ENCODE data around the gene CCDC17. TPM values are rescaled to one million over a fixed set of nuclear protein-coding genes. Genes with fewer than 3 reads are reported as not detected.

Gene CCDC17
- total RNA-seq, 2 donors from 2014 or later: 2.5 to 5.1 TPM

DNA sequence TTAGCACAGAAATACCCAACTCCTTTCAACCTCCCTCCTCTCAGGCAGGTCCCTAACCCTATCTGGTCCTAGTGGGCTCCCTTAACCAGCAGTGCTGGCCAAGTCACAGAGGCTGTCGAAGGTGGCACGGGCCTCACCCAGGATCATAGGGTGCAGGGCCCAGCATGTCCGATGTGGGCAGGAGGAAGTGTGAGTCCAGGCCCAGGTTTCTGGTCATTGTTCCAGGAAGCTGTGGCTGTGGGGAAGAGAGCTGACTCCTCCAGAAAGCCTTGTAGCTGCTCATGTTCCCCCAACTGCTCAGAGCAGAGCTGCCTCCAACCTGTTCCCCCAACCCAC, 2.4 kb downstream of the CCDC17 start:
- Mint-ChIP-seq H3K27me3 (ENCODE audit: insufficient read depth) (no peaks in the 10 kb centered on the region), H3K4me3 (no peak overlapping the region), H3K36me3 (ENCODE audit: low read depth) (peaks cover 48% of the 10 kb centered on the region), H3K27ac (peak overlapping the region; percentile 10), H3K9me3 (no peaks in the 10 kb centered on the region), H3K4me1 (no peaks in the 10 kb centered on the region)
- TF ChIP-seq, protein P1, sequence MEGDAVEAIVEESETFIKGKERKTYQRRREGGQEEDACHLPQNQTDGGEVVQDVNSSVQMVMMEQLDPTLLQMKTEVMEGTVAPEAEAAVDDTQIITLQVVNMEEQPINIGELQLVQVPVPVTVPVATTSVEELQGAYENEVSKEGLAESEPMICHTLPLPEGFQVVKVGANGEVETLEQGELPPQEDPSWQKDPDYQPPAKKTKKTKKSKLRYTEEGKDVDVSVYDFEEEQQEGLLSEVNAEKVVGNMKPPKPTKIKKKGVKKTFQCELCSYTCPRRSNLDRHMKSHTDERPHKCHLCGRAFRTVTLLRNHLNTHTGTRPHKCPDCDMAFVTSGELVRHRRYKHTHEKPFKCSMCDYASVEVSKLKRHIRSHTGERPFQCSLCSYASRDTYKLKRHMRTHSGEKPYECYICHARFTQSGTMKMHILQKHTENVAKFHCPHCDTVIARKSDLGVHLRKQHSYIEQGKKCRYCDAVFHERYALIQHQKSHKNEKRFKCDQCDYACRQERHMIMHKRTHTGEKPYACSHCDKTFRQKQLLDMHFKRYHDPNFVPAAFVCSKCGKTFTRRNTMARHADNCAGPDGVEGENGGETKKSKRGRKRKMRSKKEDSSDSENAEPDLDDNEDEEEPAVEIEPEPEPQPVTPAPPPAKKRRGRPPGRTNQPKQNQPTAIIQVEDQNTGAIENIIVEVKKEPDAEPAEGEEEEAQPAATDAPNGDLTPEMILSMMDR (conservative IDR thresholded peaks at IDR 0.05): no peak
- H3K9me3 ChIP-seq (ENCODE audit: control insufficient read depth, low read length): no peaks in the 10 kb centered on the region
- peaks cover 44% of the 10 kb centered on the region for H3K36me3 ChIP-seq (ENCODE audit: control insufficient read depth, insufficient read depth, low read length)
- peak; percentile 55 for DNase-seq
- 91 to 94% methylated on average over 3 of the region's 3 CpGs for WGBS, 2 experiments (ENCODE audit: insufficient coverage in 1 of 2, insufficient read length in 1 of 2)
- H3K4me3 ChIP-seq (ENCODE audit: low read length): no peak overlapping the region
- H3K4me1 ChIP-seq (ENCODE audit: control insufficient read depth, insufficient read depth, low read length): no peaks in the 10 kb centered on the region
- no peaks in the 10 kb centered on the region for H3K27me3 ChIP-seq (ENCODE audit: control insufficient read depth, insufficient read depth, low read length, poor library complexity, severe bottlenecking)
- H3K9ac ChIP-seq (ENCODE audit: extremely low read depth, low read length, poor library complexity, severe bottlenecking): no peak overlapping the region
- peak overlapping the region; percentile 50 for H3K27ac ChIP-seq (ENCODE audit: low read depth, low read length)

DNA sequence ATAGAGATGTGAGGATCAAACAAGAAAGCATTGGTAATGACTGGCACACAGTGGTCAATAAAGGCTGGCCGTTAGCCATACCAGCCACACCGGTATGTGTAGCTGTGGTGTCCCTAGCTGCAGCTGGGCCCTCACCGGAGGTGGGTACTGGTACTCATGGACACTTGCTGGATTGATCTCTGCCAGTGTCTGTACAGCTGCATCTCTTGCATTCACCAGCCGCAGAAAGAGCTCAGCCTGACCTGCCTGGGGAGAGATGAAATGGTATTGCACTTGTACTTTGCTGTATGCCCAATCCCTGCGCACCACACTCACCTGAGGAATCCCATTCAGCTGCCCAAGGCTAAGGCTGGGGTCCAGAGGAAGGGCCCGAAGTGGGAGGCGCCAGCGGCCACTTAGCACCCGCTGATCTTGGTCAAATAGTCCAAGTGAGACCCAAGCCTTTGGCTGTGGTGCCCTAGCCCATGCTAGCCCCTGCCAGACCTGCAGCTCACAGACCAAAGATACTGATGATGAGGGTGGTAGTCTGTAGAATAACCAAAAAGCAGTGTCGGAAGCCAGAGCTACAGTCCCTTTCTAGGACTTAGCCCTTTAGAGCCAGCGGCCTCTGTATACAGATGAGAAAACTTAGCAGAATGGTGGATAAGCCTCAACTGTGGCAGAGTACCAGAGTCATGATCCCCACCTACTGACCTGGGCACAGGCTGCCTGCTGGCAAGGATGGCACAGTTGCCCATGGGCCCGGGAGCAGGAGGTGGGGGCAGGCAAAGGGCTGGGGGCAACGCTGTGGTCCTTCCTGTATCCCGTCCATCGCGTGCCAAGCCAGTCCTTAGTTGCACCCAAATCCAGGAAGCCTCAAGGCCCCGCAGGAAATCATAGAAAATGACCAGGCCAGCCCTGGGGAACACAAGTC, 3.0 kb downstream of the CCDC17 start:
- peaks cover 51% of the 10 kb centered on the region for H3K36me3 Mint-ChIP-seq (ENCODE audit: low read depth)
- no peaks in the 10 kb centered on the region for H3K9me3 Mint-ChIP-seq
- no peaks in the 10 kb centered on the region for H3K27me3 ChIP-seq (ENCODE audit: control insufficient read depth, insufficient read depth, low read length, poor library complexity, severe bottlenecking)
- H3K27ac ChIP-seq (ENCODE audit: low read depth, low read length): peak overlapping the region; percentile 50
- H3K4me1 ChIP-seq (ENCODE audit: control insufficient read depth, insufficient read depth, low read length): no peaks in the 10 kb centered on the region
- H3K27me3 Mint-ChIP-seq (ENCODE audit: insufficient read depth): no peaks in the 10 kb centered on the region
- no peak overlapping the region for H3K9ac ChIP-seq (ENCODE audit: extremely low read depth, low read length, poor library complexity, severe bottlenecking)
- peak; percentile 56 for DNase-seq
- H3K4me1 Mint-ChIP-seq: no peaks in the 10 kb centered on the region
- TF ChIP-seq, protein P1 (conservative IDR thresholded peaks at IDR 0.05): no peak
- H3K4me3 Mint-ChIP-seq: no peak overlapping the region
- H3K4me3 ChIP-seq (ENCODE audit: low read length): no peak overlapping the region
- H3K36me3 ChIP-seq (ENCODE audit: control insufficient read depth, insufficient read depth, low read length): peaks cover 48% of the 10 kb centered on the region
- no peaks in the 10 kb centered on the region for H3K9me3 ChIP-seq (ENCODE audit: control insufficient read depth, low read length)
- peak overlapping the region; percentile 61 for H3K27ac Mint-ChIP-seq
- WGBS, 2 experiments (ENCODE audit: insufficient coverage in 1 of 2, insufficient read length in 1 of 2): 94% methylated on average over 16 to 17 of the region's 17 CpGs

DNA sequence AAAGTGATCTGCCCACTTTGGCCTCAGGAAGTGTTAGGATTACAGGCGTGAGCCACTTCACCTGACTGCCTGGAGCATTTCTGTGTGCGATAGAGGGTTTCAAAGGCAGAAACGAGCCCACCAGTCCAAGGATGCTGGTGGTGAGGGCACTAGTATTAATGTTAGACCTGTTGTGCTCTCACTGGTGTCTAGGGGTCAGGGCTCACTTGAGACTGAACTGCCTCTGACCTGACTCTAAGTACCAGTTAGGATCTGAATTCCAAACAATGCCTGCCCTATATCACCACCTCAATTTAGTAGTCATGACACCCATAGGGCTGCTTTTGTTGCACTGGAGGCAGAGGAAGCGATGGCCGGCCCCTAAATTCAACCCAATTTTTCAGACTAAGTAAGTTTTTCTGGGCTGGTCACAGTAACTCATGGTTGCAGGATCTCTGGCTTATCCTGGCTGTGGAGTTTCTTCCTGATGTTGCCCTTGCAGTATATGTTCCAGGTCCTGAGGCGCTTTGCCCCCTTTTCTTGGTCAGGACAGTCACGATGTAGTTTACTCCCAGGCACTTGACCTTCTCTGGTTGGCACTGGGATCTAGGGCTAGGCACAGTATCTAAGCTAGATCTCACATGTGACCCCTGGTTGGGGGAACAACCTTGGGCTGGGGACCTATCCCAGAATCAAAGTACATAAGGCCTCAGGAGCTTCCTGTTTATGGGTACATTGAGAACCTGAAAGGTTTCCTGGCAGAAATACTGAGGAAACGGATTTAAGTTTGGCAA, 4.5 kb downstream of the CCDC17 start:
- Histone ChIP-seq H3K9me3 (ENCODE audit: control insufficient read depth, low read length) (no peaks in the 10 kb centered on the region), H3K27me3 (ENCODE audit: control insufficient read depth, insufficient read depth, low read length, poor library complexity, severe bottlenecking) (no peaks in the 10 kb centered on the region), H3K4me1 (ENCODE audit: control insufficient read depth, insufficient read depth, low read length) (no peaks in the 10 kb centered on the region), H3K27ac (ENCODE audit: low read depth, low read length) (peak overlapping the region; percentile 19), H3K36me3 (ENCODE audit: control insufficient read depth, insufficient read depth, low read length) (peaks cover 58% of the 10 kb centered on the region), H3K4me3 (ENCODE audit: low read length) (no peak overlapping the region), H3K9ac (ENCODE audit: extremely low read depth, low read length, poor library complexity, severe bottlenecking) (no peak overlapping the region)
- Mint-ChIP-seq H3K9me3 (no peaks in the 10 kb centered on the region), H3K27me3 (ENCODE audit: insufficient read depth) (no peaks in the 10 kb centered on the region), H3K4me3 (no peak overlapping the region), H3K4me1 (no peaks in the 10 kb centered on the region), H3K36me3 (ENCODE audit: low read depth) (peaks cover 57% of the 10 kb centered on the region), H3K27ac (peak overlapping the region; percentile 45)
- TF ChIP-seq, protein P1 (conservative IDR thresholded peaks at IDR 0.05): no peak
- 81 to 83% methylated on average over 7 to 8 of the region's 8 CpGs for WGBS, 2 experiments (ENCODE audit: insufficient coverage in 1 of 2, insufficient read length in 1 of 2)
- DNase-seq: peak; percentile 58
